Measurements from ENCODE around the gene GULP1.

GRCh38 chr2:188474316-188474715, 182.6 kb downstream of the GULP1 start:
- TF ChIP-seq EP300 (IDR thresholded peaks at IDR 0.05) (no peak), CTCF (IDR thresholded peaks at IDR 0.05) (no peak)
